ENCODE measurements around the gene CMTR1.
"Not testable (repeated sequence)": the region's sequence is repeated elsewhere in the genome, so short reads cannot be mapped to it uniquely, and the experiment has no call there.

Gene CMTR1

GRCh38 chr6:37438930-37439329 lies 5.9 kb downstream of the CMTR1 start:
- DNase-seq = no peak

GRCh38 chr6:37441651-37442050 lies 8.6 kb downstream of the CMTR1 start:
- DNase-seq = no peak

GRCh38 chr6:37442416-37443215 lies 9.6 kb downstream of the CMTR1 start:
- no peak for DNase-seq

GRCh38 chr6:37443216-37443542 lies 10.2 kb downstream of the CMTR1 start:
- not testable (repeated sequence) for DNase-seq

GRCh38 chr6:37449984-37450383 lies 17.0 kb downstream of the CMTR1 start:
- DNase-seq = no peak

- no peak for DNase-seq
Measured at GRCh38 chr6:37451441-37452193, 18.6 kb downstream of the CMTR1 start.

- DNase-seq = no peak
Measured at GRCh38 chr6:37452522-37452921, 19.5 kb downstream of the CMTR1 start.

GRCh38 chr6:37454420-37455140 lies 21.6 kb downstream of the CMTR1 start:
- DNase-seq = no peak

- no peak for DNase-seq
Measured at GRCh38 chr6:37456126-37456525, 23.1 kb downstream of the CMTR1 start.

- DNase-seq = no peak
Measured at GRCh38 chr6:37456816-37457560, 24.0 kb downstream of the CMTR1 start.

GRCh38 chr6:37459981-37460800 lies 27.2 kb downstream of the CMTR1 start:
- no peak for DNase-seq

- no peak for DNase-seq
Measured at GRCh38 chr6:37460805-37461204, 27.8 kb downstream of the CMTR1 start.

- no peak for DNase-seq
Measured at GRCh38 chr6:37463110-37463509, 30.1 kb downstream of the CMTR1 start.

- no peak for DNase-seq
Measured at GRCh38 chr6:37467718-37468117, 34.7 kb downstream of the CMTR1 start.

GRCh38 chr6:37473364-37474095 lies 40.5 kb downstream of the CMTR1 start:
- no peak for DNase-seq

GRCh38 chr6:37474316-37474715 lies 41.3 kb downstream of the CMTR1 start:
- DNase-seq = no peak

GRCh38 chr6:37477191-37477590 lies 44.2 kb downstream of the CMTR1 start:
- no peak for DNase-seq

- DNase-seq = no peak
Measured at GRCh38 chr6:37477656-37478435, 44.8 kb downstream of the CMTR1 start.

- no peak for DNase-seq
Measured at GRCh38 chr6:37478827-37479226, 45.8 kb downstream of the CMTR1 start.

GRCh38 chr6:37479266-37479854 lies 46.3 kb downstream of the CMTR1 start:
- no peak for DNase-seq

Measured in SHP77 (cell line).